ENCODE results near the gene PTPRD. TPM values are rescaled to one million over a fixed set of nuclear protein-coding genes. Genes with fewer than 3 reads are reported as not detected.

Gene PTPRD
- total RNA-seq, 1 donor = 26.3 TPM

- TF ChIP-seq CTCF (IDR thresholded peaks at IDR 0.05; ENCODE audit: insufficient read depth, low read depth, low read length) = no peak
- no peak for DNase-seq (ENCODE audit: low read depth)
- H3K4me3 ChIP-seq (ENCODE audit: low read depth, low read length) = no peak overlapping the region
Measured at GRCh38 chr9:8429157-8429556, 2183.6 kb downstream of the PTPRD start.

GRCh38 chr9:8428389-8428788, 2184.4 kb downstream of the PTPRD start:
- TF ChIP-seq CTCF (IDR thresholded peaks at IDR 0.05; ENCODE audit: insufficient read depth, low read depth, low read length) = no peak
- no peak overlapping the region for H3K4me3 ChIP-seq (ENCODE audit: low read depth, low read length)
- no peak for DNase-seq (ENCODE audit: low read depth)

GRCh38 chr9:8424786-8425410, 2187.9 kb downstream of the PTPRD start:
- TF ChIP-seq CTCF (IDR thresholded peaks at IDR 0.05; ENCODE audit: insufficient read depth, low read depth, low read length) = no peak
- DNase-seq (ENCODE audit: low read depth) = no peak
- no peak overlapping the region for H3K4me3 ChIP-seq (ENCODE audit: low read depth, low read length)

GRCh38 chr9:8420416-8420815, 2192.4 kb downstream of the PTPRD start:
- no peak for DNase-seq (ENCODE audit: low read depth)
- no peak overlapping the region for H3K4me3 ChIP-seq (ENCODE audit: low read depth, low read length)
- no peak for TF ChIP-seq CTCF (IDR thresholded peaks at IDR 0.05; ENCODE audit: insufficient read depth, low read depth, low read length)

- peak; percentile 1 for DNase-seq (ENCODE audit: low read depth)
- H3K4me3 ChIP-seq (ENCODE audit: low read depth, low read length) = no peak overlapping the region
- no peak for TF ChIP-seq CTCF (IDR thresholded peaks at IDR 0.05; ENCODE audit: insufficient read depth, low read depth, low read length)
Measured at GRCh38 chr9:8419596-8420275, 2193.1 kb downstream of the PTPRD start.

GRCh38 chr9:8417341-8417740, 2195.5 kb downstream of the PTPRD start:
- no peak for TF ChIP-seq CTCF (IDR thresholded peaks at IDR 0.05; ENCODE audit: insufficient read depth, low read depth, low read length)
- DNase-seq (ENCODE audit: low read depth) = no peak
- H3K4me3 ChIP-seq (ENCODE audit: low read depth, low read length) = no peak overlapping the region

All from fibroblast of villous mesenchyme (primary cell).